K562 (cell line): ENCODE measurements around the gene ARHGAP15. TPM values are rescaled to one million over a fixed set of nuclear protein-coding genes. Genes with fewer than 3 reads are reported as not detected.

Experiments used
- ATAC-seq: fragments of 200-7000 bp; cut with Tn5 transposase; 3 replicates; pipeline ENCODE4 v1.9.1; 2020; ENCODE audit warnings: moderate library complexity
- BruUV-seq: library from RNA; stranded (reverse); fragments of 400-500 nt; replicated peaks from 2 replicates; lab custom pipeline; 2021; lab: Mats Ljungman, UMichigan
- CTCF ChIA-PET: fragments of 300-600 bp; formaldehyde crosslinking; extraction: SDS; loops from one replicate; lab custom pipeline; 2021; ENCODE audit warnings: low intra/inter-chr PET ratio; lab: Yijun Ruan, JAX
- POLR2A ChIA-PET: fragments of 300-600, 350-650 bp; sonication (Branson Sonifier 250); formaldehyde crosslinking; extraction: SDS; loops from one replicate; lab custom pipeline; 2021; ENCODE audit warnings: antibody characterized with exemption, inconsistent platforms; lab: Yijun Ruan, JAX
- DNase-seq, 4 experiments: peaks; one replicate each; pipeline versions ENCODE4 v3.0.0 to v3.0.0-alpha.2; 2011 to 2018; ENCODE audit warnings: low spot score in 3 of 4, mixed read lengths in 3 of 4; ENCODE audit errors: extremely low read depth in 1 of 4
- FAIRE-seq: peaks from 2 replicates; lab custom pipeline; 2011; peaks lifted over from hg19 to GRCh38; lab: Jason Lieb, UNC
- H2AFZ ChIP-seq: 2 replicates; pipeline ENCODE4 v1.6.0; 2011; ENCODE audit warnings: low read depth, low read length, control low read depth, inconsistent platforms
- H3K27ac ChIP-seq: fragments of 200-600 bp; 3 replicates; pipeline ENCODE4 v1.8.0; 2011; ENCODE audit warnings: low read depth, mild to moderate bottlenecking, control low read depth, inconsistent platforms, low read length, moderate library complexity, mixed read lengths; ENCODE audit errors: extremely low read depth
- H3K27me3 ChIP-seq, 2 experiments: fragments of 300-600 bp in 1 of 2; 2 replicates in 1 of 2; 3 replicates in 1 of 2; pipeline versions ENCODE4 v1.6.0 to v1.8.0; 2011; ENCODE audit warnings: inconsistent platforms in 2 of 2, low read length in 2 of 2, mild to moderate bottlenecking in 1 of 2, mixed read lengths in 1 of 2, moderate library complexity in 1 of 2; ENCODE audit not compliant: control insufficient read depth in 2 of 2, insufficient read depth in 2 of 2
- H3K36me3 ChIP-seq: fragments of 300-600 bp; 3 replicates; pipeline ENCODE4 v1.8.0; 2011; ENCODE audit warnings: mild to moderate bottlenecking, low read length, inconsistent platforms; ENCODE audit not compliant: control insufficient read depth, insufficient read depth
- H3K4me1 ChIP-seq, 2 experiments: fragments of 200-600 bp in 1 of 2; replicated peaks in 1 of 2; 2 replicates in 1 of 2; 3 replicates in 1 of 2; pipeline versions ENCODE4 v1.5.1 to v1.8.0; 2011; ENCODE audit warnings: inconsistent platforms in 2 of 2, low read length in 2 of 2, mild to moderate bottlenecking in 1 of 2, mixed read lengths in 1 of 2, moderate library complexity in 1 of 2; ENCODE audit not compliant: control insufficient read depth in 2 of 2, insufficient read depth in 2 of 2
- H3K4me2 ChIP-seq: 2 replicates; pipeline ENCODE4 v1.6.1; 2011; ENCODE audit warnings: low read length, control low read depth, inconsistent platforms, mixed read lengths; ENCODE audit not compliant: insufficient read depth
- H3K4me3 ChIP-seq: fragments of 200-600 bp; sonication (generic), shearing (Covaris generic); 2 replicates; pipeline ENCODE4 v1.5.1; 2016; ENCODE audit warnings: control low read depth, inconsistent platforms
- H3K79me2 ChIP-seq: fragments of 200-600 bp; 3 replicates; pipeline ENCODE4 v1.8.0; 2011; ENCODE audit warnings: low read length, inconsistent platforms; ENCODE audit not compliant: control insufficient read depth, insufficient read depth
- H3K9ac ChIP-seq, 2 experiments: 2 replicates each; pipeline versions ENCODE4 v1.6.0 to v1.6.1; 2011; ENCODE audit warnings: low read depth in 2 of 2, low read length in 2 of 2, control low read depth in 1 of 2, inconsistent platforms in 1 of 2, mild to moderate bottlenecking in 1 of 2, mixed read lengths in 1 of 2; ENCODE audit not compliant: insufficient read depth in 1 of 2
- H3K9me1 ChIP-seq: one replicate; pipeline ENCODE4 v1.6.0; 2011; ENCODE audit warnings: inconsistent platforms, mild to moderate bottlenecking, low read length, moderate library complexity; ENCODE audit not compliant: control insufficient read depth, insufficient read depth
- H3K9me3 ChIP-seq: replicated peaks from 2 replicates; pipeline ENCODE4 v1.5.1; 2011; ENCODE audit warnings: low read depth, low read length, inconsistent platforms; ENCODE audit not compliant: control insufficient read depth, insufficient read depth
- H4K20me1 ChIP-seq: replicated peaks from 2 replicates; pipeline ENCODE4 v1.6.1; 2011; ENCODE audit warnings: low read length, inconsistent platforms, mixed read lengths; ENCODE audit not compliant: control insufficient read depth, insufficient read depth
- TFE3 ChIP-seq: fragments of 450-650 bp; formaldehyde crosslinking; IDR thresholded peaks from 2 replicates; pipeline ENCODE4 v1.4.0; 2020; ENCODE audit warnings: mild to moderate bottlenecking, mixed read lengths
- WGBS: fragments of 100-300 bp; shearing (Covaris generic); methylation state at CpG from one replicate; pipeline ENCODE4 v1.1.6; 2016; ENCODE audit warnings: low coverage, mixed read lengths; ENCODE audit not compliant: insufficient coverage; ENCODE audit errors: missing lambda C conversion rate; 5-methylcytosine and 5-hydroxymethylcytosine counted together
- in situ Hi-C: fragments of 300-500 bp; cut with MboI; formaldehyde crosslinking; loops from 4 replicates; pipeline ENCODE4 v1.15.0; 2018; ENCODE audit warnings: inconsistent platforms, mixed read lengths
- intact Hi-C: fragments of 100-400 bp; cut with micrococcal nuclease; formaldehyde crosslinking; loops from 2 replicates; pipeline ENCODE4 v1.14.2; 2022
- polyA plus RNA-seq, 8 experiments: library from polyadenylated mRNA; depleted of rRNA in 4 of 8; stranded (reverse) in 5 of 8; unstranded in 3 of 8; fragments of >200 nt; fragmentation: Nextera tagmentation in 2 of 8; fragmentation: Illumina TruSeq in 1 of 8; extraction: Ambion mirVana in 2 of 8; extraction: Trizol in 1 of 8; gene quantifications; 2 replicates each; pipeline versions ENCODE4 v1.2.1 to v1.2.3, GENCODE V29; 2011 to 2014; ENCODE audit warnings: inconsistent platforms in 1 of 8, missing spikeins in 1 of 8
- total RNA-seq, 7 experiments: library from RNA; depleted of rRNA in 6 of 7; stranded (reverse); fragments of >200 nt in 6 of 7; fragmentation: Illumina TruSeq in 2 of 7; extraction: Trizol in 2 of 7; gene quantifications; 2 replicates each; pipeline versions ENCODE4 v1.2.1 to v1.2.3, GENCODE V29; 2011 to 2021; ENCODE audit warnings: low replicate concordance in 1 of 7
- TF ChIP-seq, protein P1 (sequence below): fragments of 450-650 bp; IDR thresholded peaks from 2 replicates; pipeline ENCODE4 v1.6.1; 2017; ENCODE audit warnings: mild to moderate bottlenecking, moderate library complexity
- TF ChIP-seq, protein P2 (sequence below): fragments of 450-650 bp; formaldehyde crosslinking; conservative IDR thresholded peaks from 2 replicates; pipeline ENCODE4 v1.4.0; 2022; ENCODE audit warnings: mild to moderate bottlenecking, missing genetic modification characterization

ARHGAP15 gene
- total and polyA plus RNA-seq, 9 of the 15 experiments (the other 6 are each of a cell fraction or from before 2014, with no cell fraction given), result 1.5 to 17.9 (median 7.9) TPM

DNA sequence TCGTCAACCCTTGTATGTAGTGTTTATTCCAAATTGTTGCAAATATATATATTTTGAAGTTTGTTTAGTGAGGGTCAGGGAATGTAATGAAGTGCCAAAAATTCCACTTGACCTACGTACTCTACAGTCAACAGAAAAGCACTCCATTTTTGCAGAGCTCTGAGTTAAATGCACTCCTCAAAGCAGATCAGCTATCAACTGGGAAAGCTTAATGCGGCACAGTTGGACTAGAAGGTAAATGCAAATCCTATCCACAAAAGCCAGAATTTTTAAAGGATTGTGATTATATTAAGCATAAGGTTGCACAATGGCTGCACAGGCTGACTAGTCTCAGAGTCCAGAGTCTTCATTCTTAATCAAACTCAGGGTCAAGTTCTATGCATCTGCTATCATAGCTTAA is 577.1 kb downstream of the ARHGAP15 start:
- no peaks in the 10 kb centered on the region for H3K27me3 ChIP-seq
- in situ Hi-C loops (no loop called here), intact Hi-C loops (no loop called here)
- ATAC-seq (no peak), FAIRE-seq (no peak), DNase-seq (no peak)
- H3K79me2 ChIP-seq, result no peaks in the 10 kb centered on the region
- WGBS, result 78% methylated on average over 3 of the region's 3 CpGs
- no peaks in the 10 kb centered on the region for H4K20me1 ChIP-seq
- no peaks in the 10 kb centered on the region for H3K9me3 ChIP-seq
- TF ChIP-seq, protein P1, sequence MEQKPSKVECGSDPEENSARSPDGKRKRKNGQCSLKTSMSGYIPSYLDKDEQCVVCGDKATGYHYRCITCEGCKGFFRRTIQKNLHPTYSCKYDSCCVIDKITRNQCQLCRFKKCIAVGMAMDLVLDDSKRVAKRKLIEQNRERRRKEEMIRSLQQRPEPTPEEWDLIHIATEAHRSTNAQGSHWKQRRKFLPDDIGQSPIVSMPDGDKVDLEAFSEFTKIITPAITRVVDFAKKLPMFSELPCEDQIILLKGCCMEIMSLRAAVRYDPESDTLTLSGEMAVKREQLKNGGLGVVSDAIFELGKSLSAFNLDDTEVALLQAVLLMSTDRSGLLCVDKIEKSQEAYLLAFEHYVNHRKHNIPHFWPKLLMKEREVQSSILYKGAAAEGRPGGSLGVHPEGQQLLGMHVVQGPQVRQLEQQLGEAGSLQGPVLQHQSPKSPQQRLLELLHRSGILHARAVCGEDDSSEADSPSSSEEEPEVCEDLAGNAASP, result no peak
- TF ChIP-seq, protein P2, sequence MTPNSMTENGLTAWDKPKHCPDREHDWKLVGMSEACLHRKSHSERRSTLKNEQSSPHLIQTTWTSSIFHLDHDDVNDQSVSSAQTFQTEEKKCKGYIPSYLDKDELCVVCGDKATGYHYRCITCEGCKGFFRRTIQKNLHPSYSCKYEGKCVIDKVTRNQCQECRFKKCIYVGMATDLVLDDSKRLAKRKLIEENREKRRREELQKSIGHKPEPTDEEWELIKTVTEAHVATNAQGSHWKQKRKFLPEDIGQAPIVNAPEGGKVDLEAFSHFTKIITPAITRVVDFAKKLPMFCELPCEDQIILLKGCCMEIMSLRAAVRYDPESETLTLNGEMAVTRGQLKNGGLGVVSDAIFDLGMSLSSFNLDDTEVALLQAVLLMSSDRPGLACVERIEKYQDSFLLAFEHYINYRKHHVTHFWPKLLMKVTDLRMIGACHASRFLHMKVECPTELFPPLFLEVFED, result no peak
- TF ChIP-seq TFE3 (CRISPR knock-in tag), result no peak
- no peak overlapping the region for H3K4me2 ChIP-seq
- ChIA-PET POLR2A (no interaction called here), CTCF (no interaction called here)
- no peak overlapping the region for H3K9ac ChIP-seq
- H3K9me1 ChIP-seq, result no peaks in the 10 kb centered on the region
- H3K36me3 ChIP-seq, result no peaks in the 10 kb centered on the region
- no TSS peak for BruUV-seq
- no peak overlapping the region for H3K4me3 ChIP-seq
- no peak overlapping the region for H2AFZ ChIP-seq
- H3K27ac ChIP-seq, result no peak overlapping the region
- H3K4me1 ChIP-seq, result peaks cover 0 to 19% of the 10 kb centered on the region in 2 experiments; a peak in 3 of 5 replicates
